ENCODE data around the gene HMX1.
A peak's percentile ranks its signal among the peaks of the same experiment; 100 is the strongest.

Gene HMX1

DNA sequence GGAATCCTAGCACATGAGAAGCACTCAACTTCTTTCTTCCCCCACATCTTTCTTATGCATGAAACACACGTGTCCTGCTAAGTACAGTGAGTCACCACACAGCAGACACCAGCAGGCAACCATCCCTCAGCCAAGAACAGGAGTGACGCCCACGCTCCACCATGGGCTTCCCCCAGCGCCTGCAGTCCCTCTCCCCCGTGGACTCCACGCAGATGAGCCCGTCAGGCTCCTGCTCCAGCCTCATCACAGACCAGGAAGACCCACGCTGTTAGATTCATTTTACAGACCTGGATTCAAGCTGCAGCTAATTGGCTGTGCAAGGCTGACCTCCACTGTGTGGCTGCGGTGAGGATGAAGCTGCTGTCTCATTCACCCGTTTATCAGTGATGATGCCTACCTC, 16.7 kb downstream of the HMX1 start:
- no peak overlapping the region for H3K4me3 ChIP-seq (ENCODE audit: low read length)
- TF ChIP-seq, protein P1, sequence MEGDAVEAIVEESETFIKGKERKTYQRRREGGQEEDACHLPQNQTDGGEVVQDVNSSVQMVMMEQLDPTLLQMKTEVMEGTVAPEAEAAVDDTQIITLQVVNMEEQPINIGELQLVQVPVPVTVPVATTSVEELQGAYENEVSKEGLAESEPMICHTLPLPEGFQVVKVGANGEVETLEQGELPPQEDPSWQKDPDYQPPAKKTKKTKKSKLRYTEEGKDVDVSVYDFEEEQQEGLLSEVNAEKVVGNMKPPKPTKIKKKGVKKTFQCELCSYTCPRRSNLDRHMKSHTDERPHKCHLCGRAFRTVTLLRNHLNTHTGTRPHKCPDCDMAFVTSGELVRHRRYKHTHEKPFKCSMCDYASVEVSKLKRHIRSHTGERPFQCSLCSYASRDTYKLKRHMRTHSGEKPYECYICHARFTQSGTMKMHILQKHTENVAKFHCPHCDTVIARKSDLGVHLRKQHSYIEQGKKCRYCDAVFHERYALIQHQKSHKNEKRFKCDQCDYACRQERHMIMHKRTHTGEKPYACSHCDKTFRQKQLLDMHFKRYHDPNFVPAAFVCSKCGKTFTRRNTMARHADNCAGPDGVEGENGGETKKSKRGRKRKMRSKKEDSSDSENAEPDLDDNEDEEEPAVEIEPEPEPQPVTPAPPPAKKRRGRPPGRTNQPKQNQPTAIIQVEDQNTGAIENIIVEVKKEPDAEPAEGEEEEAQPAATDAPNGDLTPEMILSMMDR (IDR thresholded peaks at IDR 0.05; ENCODE audit: insufficient read depth, low read depth, low read length, missing control alignments) = no peak
- DNase-seq (ENCODE audit: low read depth) = peak; percentile 14

- DNase-seq (ENCODE audit: low read depth) = no peak
- TF ChIP-seq, protein P1 (IDR thresholded peaks at IDR 0.05; ENCODE audit: insufficient read depth, low read depth, low read length, missing control alignments) = no peak
- no peak overlapping the region for H3K4me3 ChIP-seq (ENCODE audit: low read length)
Measured at GRCh38 chr4:8854016-8854415, 17.6 kb downstream of the HMX1 start.

GRCh38 chr4:8853249-8853648, 18.4 kb downstream of the HMX1 start:
- no peak overlapping the region for H3K4me3 ChIP-seq (ENCODE audit: low read length)
- DNase-seq (ENCODE audit: low read depth) = no peak
- TF ChIP-seq, protein P1 (IDR thresholded peaks at IDR 0.05; ENCODE audit: insufficient read depth, low read depth, low read length, missing control alignments) = no peak

DNA sequence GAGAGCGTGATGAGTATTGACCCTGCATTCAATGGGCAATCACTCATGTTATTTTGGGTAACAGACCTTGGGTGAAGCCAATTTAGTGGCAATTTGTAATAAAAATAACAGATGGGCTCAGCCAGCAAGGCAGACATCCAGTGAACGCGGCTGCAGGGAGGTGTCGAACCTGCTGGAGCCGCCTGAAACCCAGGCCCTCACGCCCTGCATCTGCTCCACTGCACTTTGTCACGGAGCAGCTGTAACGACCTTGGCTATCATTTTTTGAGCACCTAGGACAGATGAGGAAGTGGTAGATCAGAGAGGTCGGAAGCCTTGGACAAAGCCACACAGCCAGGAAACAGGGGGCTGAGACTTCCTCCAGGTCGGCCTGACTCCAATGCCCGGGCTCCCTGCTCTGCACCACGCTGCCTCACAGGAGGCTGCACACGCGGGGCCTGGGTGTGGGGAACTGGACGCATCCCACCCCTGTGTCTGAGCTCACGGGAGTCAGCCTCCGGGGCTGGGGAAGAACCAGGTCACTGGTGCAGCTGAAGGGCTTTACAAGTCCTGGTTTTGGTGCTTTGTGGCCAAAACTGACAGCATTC, 19.4 kb downstream of the HMX1 start:
- TF ChIP-seq, protein P1 (IDR thresholded peaks at IDR 0.05; ENCODE audit: insufficient read depth, low read depth, low read length, missing control alignments) = no peak
- H3K4me3 ChIP-seq (ENCODE audit: low read length) = no peak overlapping the region
- no peak for DNase-seq (ENCODE audit: low read depth)

DNA sequence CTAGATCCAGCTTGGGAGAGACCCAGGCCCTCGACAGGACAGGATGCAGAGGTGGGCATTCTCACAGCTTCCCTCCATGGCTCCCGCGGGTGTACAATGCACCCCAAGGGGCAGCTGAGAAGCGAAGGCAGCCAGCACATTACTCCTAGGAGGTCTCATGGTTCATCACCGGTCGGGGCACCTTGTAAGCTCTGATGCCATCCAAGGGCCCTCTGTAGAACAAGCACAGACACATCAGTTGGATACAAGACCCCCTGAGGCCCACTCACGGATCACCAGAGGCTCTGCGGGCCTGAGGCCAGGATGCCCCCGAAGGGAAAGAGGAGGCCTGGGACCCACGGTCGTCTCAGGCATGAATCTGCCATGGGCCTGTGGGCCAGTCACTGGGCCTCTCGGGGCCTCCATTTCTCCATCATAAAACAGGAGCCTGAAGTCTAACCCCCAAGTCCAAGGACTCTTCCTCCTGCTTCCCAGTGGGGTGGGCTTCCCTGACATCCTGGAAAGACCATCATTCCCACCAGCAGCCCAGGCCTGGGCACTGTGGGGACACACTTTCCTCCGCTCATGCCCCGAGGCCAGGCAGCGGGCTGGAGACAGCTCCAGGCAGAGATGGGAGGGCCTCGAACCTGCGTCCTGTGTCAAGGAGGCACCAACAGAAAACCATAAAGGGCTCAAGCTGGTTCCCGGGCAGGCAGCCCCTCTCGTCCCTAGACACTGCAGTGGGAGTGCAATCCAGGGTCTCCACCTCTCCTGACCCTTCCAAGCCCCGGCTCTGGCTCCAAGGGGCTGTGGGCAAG, 20.1 kb downstream of the HMX1 start:
- H3K4me3 ChIP-seq (ENCODE audit: low read length) = no peak overlapping the region
- DNase-seq (ENCODE audit: low read depth) = no peak
- TF ChIP-seq, protein P1 (IDR thresholded peaks at IDR 0.05; ENCODE audit: insufficient read depth, low read depth, low read length, missing control alignments) = no peak

- TF ChIP-seq, protein P1 (IDR thresholded peaks at IDR 0.05; ENCODE audit: insufficient read depth, low read depth, low read length, missing control alignments) = no peak
- no peak for DNase-seq (ENCODE audit: low read depth)
- no peak overlapping the region for H3K4me3 ChIP-seq (ENCODE audit: low read length)
Measured at GRCh38 chr4:8850830-8851188, 20.8 kb downstream of the HMX1 start.
